ENCODE data around the gene CYFIP1. TPM values are rescaled to one million over a fixed set of nuclear protein-coding genes. Genes with fewer than 3 reads are reported as not detected.

Gene CYFIP1
- total and polyA plus RNA-seq, 4 experiments from 2014 or later, result 10.8 to 21.5 (median 16.5) TPM

DNA sequence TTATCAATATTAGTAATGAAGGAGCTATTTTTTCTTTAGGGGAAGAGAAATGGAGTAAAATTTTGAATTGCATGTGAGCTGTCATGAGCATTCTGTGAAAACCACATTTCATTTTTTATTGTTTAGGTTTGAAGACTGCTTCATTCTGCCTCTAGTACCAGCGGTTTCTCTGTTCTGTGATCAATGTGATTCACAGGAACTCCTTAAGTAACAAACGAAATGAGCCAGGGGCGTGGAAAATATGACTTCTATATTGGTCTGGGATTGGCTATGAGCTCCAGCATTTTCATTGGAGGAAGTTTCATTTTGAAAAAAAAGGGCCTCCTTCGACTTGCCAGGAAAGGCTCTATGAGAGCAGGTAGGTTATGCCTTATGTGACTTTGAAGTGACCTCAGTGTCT, 128.7 kb downstream of the CYFIP1 start:
- no peak for DNase-seq
- Histone ChIP-seq H3K36me3 (ENCODE audit: insufficient read depth, low read length) (peaks cover 24% of the 10 kb centered on the region), H3K4me3 (ENCODE audit: low read length in 2 of 2) (no peak overlapping the region), H3K27me3 (ENCODE audit: insufficient read depth, low read length) (no peaks in the 10 kb centered on the region), H3K9me3 (ENCODE audit: control insufficient read depth in 1 of 2, low read length in 2 of 2) (no peaks in the 10 kb centered on the region), H3K27ac (ENCODE audit: low read depth, low read length) (no peak overlapping the region), H3K4me1 (ENCODE audit: insufficient read depth, low read length) (no peaks in the 10 kb centered on the region)
- Mint-ChIP-seq H3K4me3 (no peak overlapping the region), H3K4me1 (peaks cover 17 to 32% (median 21%) of the 10 kb centered on the region in 4 donors), H3K9me3 (no peaks in the 10 kb centered on the region), H3K27ac (no peak overlapping the region), H3K36me3 (peaks cover 24 to 58% of the 10 kb centered on the region in 2 donors), H3K27me3 (no peaks in the 10 kb centered on the region)
- ChIA-PET POLR2A (ENCODE audit: partially characterized antibody) (interaction anchor here (1.7 kb wide), 1 partner anchor 13 kb away, joined by 5 read pairs; the partner anchor contains the start of gene NIPA2), CTCF (ENCODE audit: partially characterized antibody) (no interaction called here)
- intact Hi-C loops (cut with micrococcal nuclease), result no loop called here

GRCh38 chr15:22850055-22850454, 130.1 kb downstream of the CYFIP1 start:
- Histone ChIP-seq H3K4me3 (ENCODE audit: low read length in 2 of 2) (no peak overlapping the region), H3K27me3 (ENCODE audit: insufficient read depth, low read length) (no peaks in the 10 kb centered on the region), H3K9me3 (ENCODE audit: control insufficient read depth in 1 of 2, low read length in 2 of 2) (no peaks in the 10 kb centered on the region), H3K4me1 (ENCODE audit: insufficient read depth, low read length) (peaks cover 2% of the 10 kb centered on the region), H3K36me3 (ENCODE audit: insufficient read depth, low read length) (peaks cover 13% of the 10 kb centered on the region), H3K27ac (ENCODE audit: low read depth, low read length) (no peak overlapping the region)
- Mint-ChIP-seq H3K4me1 (peaks cover 18 to 46% (median 29%) of the 10 kb centered on the region in 4 donors), H3K27me3 (no peaks in the 10 kb centered on the region), H3K9me3 (no peaks in the 10 kb centered on the region), H3K4me3 (no peak overlapping the region), H3K36me3 (peaks cover 26 to 61% of the 10 kb centered on the region in 2 donors), H3K27ac (peak overlapping the region in 3 of 7 donors; percentile 31 to 74 (median 66))
- intact Hi-C loops (cut with micrococcal nuclease), result no loop called here
- POLR2A ChIA-PET (ENCODE audit: partially characterized antibody), result no interaction called here
- DNase-seq, result no peak
- CTCF ChIA-PET (ENCODE audit: partially characterized antibody), result no interaction called here

DNA sequence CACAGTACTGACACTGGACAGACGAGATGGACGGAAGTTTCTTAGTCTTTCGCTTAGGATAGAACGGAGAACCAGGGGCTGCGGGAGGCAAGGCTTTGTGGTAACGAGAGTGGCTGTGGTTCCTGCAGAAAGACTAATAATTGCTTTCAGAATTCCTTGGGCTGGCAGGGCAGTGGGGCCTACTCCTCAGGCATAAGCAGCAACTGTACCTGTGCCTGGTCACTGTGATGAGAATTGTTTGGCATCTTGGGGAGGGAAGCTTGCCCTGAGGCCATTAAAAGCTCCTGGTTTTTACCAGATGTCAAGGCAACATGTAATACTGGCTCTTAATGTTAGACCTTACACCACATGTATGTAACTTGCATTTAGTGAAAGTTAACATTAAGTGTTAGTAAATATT, 134.1 kb downstream of the CYFIP1 start:
- H3K9me3 Mint-ChIP-seq, result no peaks in the 10 kb centered on the region
- H3K27me3 ChIP-seq (ENCODE audit: insufficient read depth, low read length), result no peaks in the 10 kb centered on the region
- no peaks in the 10 kb centered on the region for H3K9me3 ChIP-seq (ENCODE audit: control insufficient read depth in 1 of 2, low read length in 2 of 2)
- no peak overlapping the region for H3K27ac ChIP-seq (ENCODE audit: low read depth, low read length)
- peaks cover 26 to 59% of the 10 kb centered on the region in 2 donors for H3K36me3 Mint-ChIP-seq
- DNase-seq, result no peak
- intact Hi-C loops (cut with micrococcal nuclease), result no loop called here
- no peak overlapping the region for H3K4me3 ChIP-seq (ENCODE audit: low read length in 2 of 2)
- peak overlapping the region in 2 of 7 donors; percentile 24 to 56 for H3K27ac Mint-ChIP-seq
- no peak overlapping the region for H3K4me3 Mint-ChIP-seq
- no peaks in the 10 kb centered on the region for H3K27me3 Mint-ChIP-seq
- peaks cover 16% of the 10 kb centered on the region for H3K4me1 ChIP-seq (ENCODE audit: insufficient read depth, low read length)
- H3K36me3 ChIP-seq (ENCODE audit: insufficient read depth, low read length), result no peaks in the 10 kb centered on the region
- CTCF ChIA-PET (ENCODE audit: partially characterized antibody), result no interaction called here
- POLR2A ChIA-PET (ENCODE audit: partially characterized antibody), result no interaction called here
- peaks cover 32 to 76% (median 45%) of the 10 kb centered on the region in 4 donors for H3K4me1 Mint-ChIP-seq

GRCh38 chr15:22845289-22845900, 134.8 kb downstream of the CYFIP1 start:
- no peaks in the 10 kb centered on the region for H3K36me3 ChIP-seq (ENCODE audit: insufficient read depth, low read length)
- Mint-ChIP-seq H3K4me1 (peaks cover 34 to 76% (median 47%) of the 10 kb centered on the region in 4 donors), H3K27ac (peak overlapping the region in 1 of 7 donors; percentile 44)

DNA sequence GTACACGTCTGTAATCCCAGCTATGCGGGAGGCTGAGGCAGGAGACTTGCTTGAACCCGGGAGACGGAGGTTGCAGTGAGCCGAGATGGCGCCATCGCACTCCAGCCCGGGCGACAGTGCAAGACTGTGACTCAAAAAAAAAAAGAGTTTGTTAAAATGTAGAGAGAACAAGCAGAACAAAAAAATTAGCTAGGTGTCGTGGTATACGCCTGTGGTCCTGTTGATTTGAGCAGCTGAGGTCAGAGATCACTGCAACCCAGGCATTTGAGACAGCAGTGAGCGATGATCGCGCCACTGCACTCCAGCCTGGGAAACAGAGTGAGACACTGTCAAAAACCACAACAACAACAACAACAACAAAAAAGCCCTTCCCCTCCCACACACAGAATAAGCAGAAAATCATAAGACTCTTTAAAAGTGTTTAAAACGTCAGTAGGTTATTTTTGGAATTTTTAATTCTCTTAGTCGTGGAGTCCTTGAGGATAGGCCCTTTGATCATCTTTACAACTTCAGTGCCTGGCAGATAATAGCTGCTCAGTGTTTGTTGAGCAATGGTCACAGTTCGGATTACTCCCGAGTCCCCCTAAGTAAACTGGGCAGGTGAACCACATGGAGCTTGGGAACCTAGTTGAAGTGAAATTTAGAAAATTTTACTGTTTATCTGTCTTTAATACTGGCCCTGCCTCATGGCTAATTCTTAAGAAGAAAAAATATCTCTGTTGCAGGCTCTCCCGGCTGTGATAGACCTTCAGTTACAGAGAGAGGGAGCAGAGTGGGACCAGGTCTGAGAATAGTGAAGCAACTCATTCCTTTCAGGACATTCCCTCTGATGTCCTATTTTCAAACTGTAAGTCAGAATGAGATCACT, 135.5 kb downstream of the CYFIP1 start:
- no peaks in the 10 kb centered on the region for H3K27me3 Mint-ChIP-seq
- H3K9me3 Mint-ChIP-seq, result no peaks in the 10 kb centered on the region
- POLR2A ChIA-PET (ENCODE audit: partially characterized antibody), result no interaction called here
- H3K4me3 Mint-ChIP-seq, result no peak overlapping the region
- CTCF ChIA-PET (ENCODE audit: partially characterized antibody), result no interaction called here
- H3K27me3 ChIP-seq (ENCODE audit: insufficient read depth, low read length), result no peaks in the 10 kb centered on the region
- H3K36me3 Mint-ChIP-seq, result peaks cover 22 to 48% of the 10 kb centered on the region in 2 donors
- no peak overlapping the region for H3K4me3 ChIP-seq (ENCODE audit: low read length in 2 of 2)
- peak overlapping the region in 1 of 7 donors; percentile 29 for H3K27ac Mint-ChIP-seq
- no peak overlapping the region for H3K27ac ChIP-seq (ENCODE audit: low read depth, low read length)
- DNase-seq, result no peak
- H3K36me3 ChIP-seq (ENCODE audit: insufficient read depth, low read length), result no peaks in the 10 kb centered on the region
- H3K4me1 ChIP-seq (ENCODE audit: insufficient read depth, low read length), result peaks cover 31% of the 10 kb centered on the region
- intact Hi-C loops (cut with micrococcal nuclease), result no loop called here
- H3K9me3 ChIP-seq (ENCODE audit: control insufficient read depth in 1 of 2, low read length in 2 of 2), result no peaks in the 10 kb centered on the region
- H3K4me1 Mint-ChIP-seq, result peaks cover 34 to 76% (median 48%) of the 10 kb centered on the region in 4 donors

More at GRCh38 chr15:22845289-22845900, 134.8 kb downstream of the CYFIP1 start:
- H3K9me3 ChIP-seq (ENCODE audit: control insufficient read depth in 1 of 2, low read length in 2 of 2), result no peaks in the 10 kb centered on the region
- CTCF ChIA-PET (ENCODE audit: partially characterized antibody), result no interaction called here
- Mint-ChIP-seq H3K36me3 (peaks cover 22 to 53% of the 10 kb centered on the region in 2 donors), H3K27me3 (no peaks in the 10 kb centered on the region), H3K9me3 (no peaks in the 10 kb centered on the region), H3K4me3 (peak overlapping the region in 1 of 8 donors; percentile 17)
- no peak overlapping the region for H3K4me3 ChIP-seq (ENCODE audit: low read length in 2 of 2)
- POLR2A ChIA-PET (ENCODE audit: partially characterized antibody), result no interaction called here
- no peak overlapping the region for H3K27ac ChIP-seq (ENCODE audit: low read depth, low read length)
- intact Hi-C loops (cut with micrococcal nuclease), result no loop called here
- peaks cover 23% of the 10 kb centered on the region for H3K4me1 ChIP-seq (ENCODE audit: insufficient read depth, low read length)
- no peak for DNase-seq
- H3K27me3 ChIP-seq (ENCODE audit: insufficient read depth, low read length), result no peaks in the 10 kb centered on the region

- H3K9me3 ChIP-seq (ENCODE audit: control insufficient read depth in 1 of 2, low read length in 2 of 2), result no peaks in the 10 kb centered on the region
- Mint-ChIP-seq H3K4me1 (peaks cover 18 to 46% (median 32%) of the 10 kb centered on the region in 4 donors), H3K36me3 (peaks cover 5 to 18% of the 10 kb centered on the region in 2 donors), H3K27ac (peak overlapping the region; percentile 84 to 98 (median 94)), H3K4me3 (peak overlapping the region; percentile 91 to 97 (median 94)), H3K9me3 (no peaks in the 10 kb centered on the region), H3K27me3 (no peaks in the 10 kb centered on the region)
- POLR2A ChIA-PET (ENCODE audit: partially characterized antibody), result interaction anchor here (1.3 to 2.8 kb wide), 2 partner anchors 12 to 200 kb away, joined by 5 to 16 read pairs; partner anchors contain the start of gene TUBGCP5
- no peaks in the 10 kb centered on the region for H3K27me3 ChIP-seq (ENCODE audit: insufficient read depth, low read length)
- H3K36me3 ChIP-seq (ENCODE audit: insufficient read depth, low read length), result no peaks in the 10 kb centered on the region
- intact Hi-C loops (cut with micrococcal nuclease), result loop anchor here (2.0 to 5.0 kb wide), 2 partner anchors 42 to 172 kb away; no protein-coding TSS in a partner anchor
- H3K4me1 ChIP-seq (ENCODE audit: insufficient read depth, low read length), result peaks cover 25% of the 10 kb centered on the region
- CTCF ChIA-PET (ENCODE audit: partially characterized antibody), result no interaction called here
- H3K27ac ChIP-seq (ENCODE audit: low read depth, low read length), result peak overlapping the region; percentile 96
- peak in 2 of 5 donors; percentile 10 to 13 for DNase-seq
- H3K4me3 ChIP-seq (ENCODE audit: low read length in 2 of 2), result peak overlapping the region; percentile 77 to 85
Measured at GRCh38 chr15:22839046-22839695, 141.0 kb downstream of the CYFIP1 start.

Data from CD4-positive, alpha-beta memory T cell (primary cell).